NCI-H82 treated with DMSO at 0.1 percent for 48 hours (cell line): ENCODE results near the gene CDC42SE2.
A peak's percentile ranks its signal among the peaks of the same experiment; 100 is the strongest.
"Not testable (repeated sequence)": the region's sequence is repeated elsewhere in the genome, so short reads cannot be mapped to it uniquely, and the experiment has no call there.

Experiments used
- DNase-seq: peaks from one replicate; lab custom pipeline; 2025; ENCODE audit not compliant: unreplicated experiment; lab: John Stamatoyannopoulos, UW

Gene CDC42SE2

DNA sequence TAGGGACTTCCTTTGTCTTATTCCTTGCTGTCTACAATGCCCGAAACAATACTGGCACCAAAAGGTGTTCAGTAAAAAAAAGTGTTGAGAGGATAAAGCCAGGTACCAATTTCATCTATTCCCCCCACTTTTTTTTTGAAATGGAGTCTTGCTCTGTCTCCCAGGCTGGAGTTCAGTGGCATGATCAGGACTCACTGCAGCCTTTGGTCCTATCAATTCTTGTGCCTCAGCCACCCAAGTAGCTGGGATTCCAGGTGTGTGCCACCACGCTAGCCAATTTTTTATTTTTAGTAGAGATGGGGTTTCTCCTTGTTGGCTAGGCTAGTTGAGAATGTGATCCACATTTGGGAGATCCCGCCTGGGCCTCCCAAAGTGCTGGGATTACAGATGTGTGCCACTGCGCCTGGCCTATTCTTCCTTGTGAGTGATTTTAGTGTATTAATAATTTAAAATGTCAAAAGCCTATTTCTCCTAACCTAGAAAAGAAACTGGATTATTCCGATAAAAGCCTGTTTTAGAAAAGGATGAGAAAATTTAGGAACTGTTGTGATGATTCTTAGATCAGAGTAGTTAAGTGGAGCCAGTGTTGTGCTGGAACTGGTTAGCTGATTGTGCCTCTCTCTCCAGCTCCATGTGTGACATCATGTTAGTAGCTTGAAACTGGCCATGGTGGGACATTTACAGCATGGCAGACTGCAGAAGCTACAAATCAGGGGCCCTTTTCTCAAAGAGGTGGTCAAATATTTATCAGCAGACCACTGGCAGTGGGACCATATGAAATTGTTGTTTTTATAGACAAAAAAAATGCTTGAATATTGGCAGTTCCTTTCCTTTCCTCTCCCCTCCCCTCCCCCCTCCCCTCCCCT, 14.3 kb downstream of the CDC42SE2 start:
- no peak for DNase-seq

DNA sequence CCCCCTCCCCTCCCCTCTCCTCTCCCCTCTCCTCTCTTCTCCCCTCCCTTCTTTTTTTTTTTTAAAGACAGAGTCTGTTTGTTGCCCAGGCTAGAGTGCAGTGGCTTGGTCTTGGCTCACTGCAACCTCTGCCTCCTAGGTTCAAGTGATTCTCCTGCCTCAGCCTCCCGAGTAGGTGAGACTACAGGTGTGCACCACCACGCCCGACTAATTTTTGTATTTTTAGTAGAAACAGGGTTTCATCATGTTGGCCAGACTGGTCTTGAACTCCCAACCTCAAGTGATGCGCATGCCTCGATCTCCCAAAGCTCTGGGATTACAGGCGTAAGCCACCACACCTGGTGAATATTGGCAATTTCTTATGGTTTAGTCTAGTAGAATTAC, 14.9 kb downstream of the CDC42SE2 start:
- DNase-seq: not testable (repeated sequence)

DNA sequence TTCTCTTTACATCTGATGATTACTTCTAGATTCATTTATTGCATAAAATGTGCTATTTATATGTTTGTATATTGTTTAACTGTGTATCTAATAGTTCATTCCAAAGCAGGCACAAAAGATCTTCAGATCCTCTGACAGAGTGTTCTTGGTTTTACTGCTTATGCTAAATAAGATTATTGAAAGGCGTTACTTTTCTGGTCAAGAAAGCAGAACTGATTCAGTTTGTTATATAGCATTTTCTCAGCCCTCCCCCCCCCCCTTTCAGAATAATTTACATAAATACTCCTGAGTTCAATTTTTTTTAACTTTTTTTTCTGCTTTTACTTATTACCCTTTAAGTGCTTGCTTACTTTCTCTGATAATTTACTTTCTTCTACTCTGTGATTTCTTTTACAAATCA, 15.4 kb downstream of the CDC42SE2 start:
- DNase-seq: no peak

DNA sequence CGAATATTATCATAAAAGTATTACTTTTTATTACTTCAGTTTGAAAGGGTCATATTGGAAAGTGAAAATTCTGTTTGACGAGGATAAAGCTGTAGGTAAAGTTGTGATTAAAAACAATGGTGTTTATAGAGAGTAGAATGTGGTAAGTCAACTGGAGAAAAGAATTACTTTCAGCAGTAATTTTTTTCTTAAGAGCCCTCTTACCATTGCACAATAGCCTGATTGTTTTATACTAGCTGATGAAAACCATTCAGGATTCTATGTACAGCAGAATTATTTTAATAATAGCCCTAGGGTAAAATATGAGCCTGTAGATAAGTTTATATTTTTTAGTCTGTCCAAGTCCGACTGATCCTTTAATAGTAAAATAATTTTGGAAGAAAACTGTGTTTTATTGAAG, 16.6 kb downstream of the CDC42SE2 start:
- DNase-seq: no peak

DNA sequence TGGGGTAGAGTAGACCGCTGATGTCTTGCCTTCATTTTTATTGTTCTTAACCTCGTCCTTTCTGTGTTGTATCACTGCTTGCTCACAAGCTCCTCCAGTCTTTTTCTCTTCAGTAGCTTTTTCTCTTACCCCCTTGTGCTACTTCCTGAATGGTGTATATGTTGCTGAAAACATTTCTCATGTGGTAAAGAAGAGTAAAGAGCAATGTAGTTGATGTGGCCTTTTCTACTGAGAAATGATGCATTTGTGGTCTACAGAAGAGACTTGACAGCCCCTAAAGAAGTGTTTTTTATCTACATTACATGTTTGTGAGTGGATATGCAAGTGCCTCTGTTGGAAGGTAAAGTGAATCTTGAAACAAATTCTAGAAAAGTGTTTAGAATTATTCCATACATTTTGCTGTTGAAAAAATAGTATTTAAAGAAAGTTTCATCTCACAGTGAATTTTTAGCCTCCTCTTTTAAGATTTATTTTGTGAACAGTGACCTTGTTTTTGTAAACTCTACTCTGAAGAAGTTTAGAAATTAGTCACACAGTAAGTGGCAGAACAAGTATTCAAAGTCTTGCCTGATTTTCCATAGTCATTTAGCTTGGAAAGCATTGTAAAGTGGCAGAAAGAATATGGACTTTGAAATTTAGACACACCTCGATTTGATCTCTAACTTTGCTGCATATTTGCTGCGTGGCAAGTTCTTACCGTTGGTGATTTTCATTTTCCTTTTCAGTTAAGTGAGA, 17.4 kb downstream of the CDC42SE2 start:
- DNase-seq: no peak

DNA sequence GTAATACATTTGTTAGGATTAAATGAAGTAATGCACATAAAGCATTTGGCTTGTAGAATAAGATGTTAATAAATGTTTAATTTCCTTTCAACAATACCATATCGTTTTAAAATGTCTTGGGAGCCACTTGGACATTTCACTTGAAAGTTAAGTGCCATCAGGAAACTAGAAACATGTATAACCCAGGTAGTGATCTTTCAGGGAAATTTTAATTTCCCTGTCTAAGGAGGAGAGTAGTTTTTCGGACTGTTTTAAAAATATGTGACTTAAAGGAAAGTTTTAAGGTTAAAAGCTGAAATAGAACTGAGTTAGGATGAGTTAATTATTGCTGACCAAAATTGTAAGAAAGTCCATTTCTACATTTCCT, 18.0 kb downstream of the CDC42SE2 start:
- DNase-seq: no peak

DNA sequence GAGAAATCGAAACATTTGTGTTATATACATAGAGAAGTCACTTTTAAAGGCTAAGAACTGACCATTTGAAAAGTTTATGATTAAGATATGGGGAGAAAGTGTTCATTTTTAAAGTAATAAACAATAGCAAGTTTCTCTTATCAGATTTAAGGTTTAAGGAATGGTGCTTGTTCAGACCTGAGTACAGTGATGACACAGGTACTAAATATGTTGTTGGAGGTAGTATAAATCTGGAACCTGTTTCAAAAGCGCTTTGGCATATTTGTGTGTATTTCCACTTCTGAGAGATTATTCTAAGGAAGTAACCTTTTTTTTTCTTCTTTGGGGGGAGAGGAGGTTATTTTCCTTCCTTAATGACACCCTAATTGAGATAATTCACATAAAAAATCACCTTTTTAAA, 18.4 kb downstream of the CDC42SE2 start:
- DNase-seq: no peak

DNA sequence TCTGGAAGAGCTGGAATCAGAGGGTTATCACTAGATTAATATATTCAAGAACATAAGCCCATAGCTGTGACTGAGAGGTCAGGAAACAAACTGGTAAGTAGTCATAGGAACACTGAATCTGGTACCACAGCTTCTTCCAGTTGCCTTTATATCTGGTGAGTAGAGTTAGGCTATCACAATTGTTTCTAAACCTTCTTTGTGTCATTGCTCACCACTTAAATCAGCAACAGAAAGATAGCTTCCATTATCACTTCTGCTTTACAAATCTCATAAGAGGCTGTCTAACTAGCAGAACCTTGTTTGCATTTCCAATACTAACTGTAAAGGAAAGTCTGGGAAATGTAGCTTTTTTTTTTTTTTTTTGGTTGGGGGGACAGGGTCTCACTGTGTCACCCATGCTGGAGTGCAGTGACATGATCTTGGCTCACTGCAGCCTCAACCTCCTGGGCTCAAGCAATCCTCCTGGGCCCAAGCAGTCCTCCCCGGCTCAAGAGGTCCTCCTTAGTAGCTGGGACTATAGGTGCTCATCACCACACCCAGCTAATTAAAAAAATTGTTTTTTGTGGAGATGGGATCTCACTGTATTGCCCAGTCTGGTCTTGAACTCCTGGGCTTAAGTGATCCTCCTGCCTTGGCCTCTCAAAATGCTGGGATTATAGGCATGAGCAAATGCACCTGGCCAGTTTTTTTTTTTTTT, 22.0 kb downstream of the CDC42SE2 start:
- no peak for DNase-seq

DNA sequence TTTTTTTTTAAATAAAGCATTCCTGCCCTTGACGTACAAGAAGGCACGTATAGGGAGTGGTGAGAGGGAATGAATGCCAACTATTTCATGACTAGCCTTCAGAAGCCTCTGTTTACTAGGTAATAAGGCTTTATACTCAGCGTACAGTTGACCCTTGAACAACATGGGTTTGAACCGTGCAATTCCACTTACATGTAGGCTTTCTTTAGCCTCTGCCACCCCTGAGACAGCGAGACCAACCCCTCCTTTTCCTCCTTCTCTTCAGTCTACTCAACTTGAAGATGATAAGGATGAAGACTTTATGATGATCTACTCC, 22.5 kb downstream of the CDC42SE2 start:
- no peak for DNase-seq

DNA sequence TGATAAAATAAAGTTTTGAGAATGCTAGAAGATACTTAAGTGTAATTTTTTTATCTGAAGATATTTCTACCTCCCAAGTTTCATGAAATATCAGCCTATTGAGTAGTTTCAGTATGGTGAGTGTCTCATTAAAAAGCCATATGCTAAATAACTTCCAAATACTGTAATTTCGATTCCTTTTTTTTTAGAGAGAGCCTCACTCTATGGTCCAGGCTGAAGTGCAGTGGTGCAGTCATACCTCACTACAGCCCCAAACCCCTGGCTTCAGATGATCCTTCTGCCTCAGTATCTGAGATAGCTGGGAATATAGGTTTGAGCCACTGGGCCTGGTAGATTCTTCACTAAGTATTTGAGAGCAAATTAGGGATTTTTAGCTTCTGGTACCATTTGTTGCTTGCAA, 24.5 kb downstream of the CDC42SE2 start:
- no peak for DNase-seq

DNA sequence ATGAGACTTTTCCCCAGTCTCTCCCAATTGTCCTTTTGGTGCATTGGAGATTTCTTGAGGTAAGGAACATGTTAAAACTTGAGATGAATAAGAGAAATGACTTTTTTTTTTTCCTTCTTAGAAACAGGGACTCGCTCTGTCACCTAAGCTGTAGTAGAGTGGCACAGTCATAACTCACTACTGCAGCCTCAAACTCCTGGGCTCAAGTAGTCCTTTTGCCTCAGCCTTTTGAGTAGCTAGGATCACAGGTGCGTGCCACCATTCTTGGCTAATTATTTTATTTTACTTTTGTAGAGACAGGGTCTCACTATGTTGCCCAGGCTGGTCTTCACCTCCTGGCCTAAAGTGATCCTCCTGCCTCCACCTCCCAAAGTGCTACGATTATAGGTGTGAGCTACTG, 25.9 kb downstream of the CDC42SE2 start:
- DNase-seq: no peak

DNA sequence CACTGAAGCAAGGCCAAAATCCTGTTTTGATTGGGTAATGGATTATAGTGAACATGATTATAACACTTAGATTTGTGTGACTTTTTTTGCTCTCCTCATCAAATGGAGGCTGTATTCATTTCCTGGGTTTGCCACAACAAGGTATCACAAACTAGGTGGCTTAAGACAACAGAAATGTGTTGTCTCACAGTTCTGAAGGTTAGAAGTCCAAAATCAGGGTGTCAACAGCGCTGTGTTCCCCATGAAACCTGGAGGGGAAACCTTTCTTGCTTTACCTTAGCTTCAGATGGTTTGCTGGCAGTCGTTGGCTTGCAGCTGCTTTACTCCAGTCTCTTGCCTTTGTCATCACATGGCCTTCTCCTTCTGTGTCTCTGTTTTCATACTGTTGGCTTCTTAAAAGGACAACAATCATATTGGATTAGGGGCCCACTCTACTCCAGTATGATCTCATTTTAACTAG, 32.4 kb downstream of the CDC42SE2 start:
- peak; percentile 84 for DNase-seq

DNA sequence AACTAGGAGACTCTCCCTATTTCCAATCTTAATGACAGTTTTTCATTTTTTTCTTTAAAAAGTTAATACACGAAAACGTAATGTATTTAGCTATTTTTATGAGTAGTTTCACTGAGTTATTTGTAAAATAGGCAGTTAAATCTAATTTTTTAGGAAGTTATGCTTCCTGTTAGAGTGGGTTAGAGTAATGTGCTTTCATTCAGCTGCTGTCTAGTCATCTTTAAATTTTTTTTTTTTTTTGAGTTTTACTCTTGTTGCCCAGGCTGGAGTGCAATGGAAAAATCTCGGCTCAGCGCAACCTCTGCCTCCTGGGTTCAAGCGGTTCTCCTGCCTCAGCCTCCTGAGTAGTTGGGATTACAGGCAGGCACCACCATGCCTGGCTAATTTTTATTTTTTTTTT, 34.0 kb downstream of the CDC42SE2 start:
- no peak for DNase-seq

DNA sequence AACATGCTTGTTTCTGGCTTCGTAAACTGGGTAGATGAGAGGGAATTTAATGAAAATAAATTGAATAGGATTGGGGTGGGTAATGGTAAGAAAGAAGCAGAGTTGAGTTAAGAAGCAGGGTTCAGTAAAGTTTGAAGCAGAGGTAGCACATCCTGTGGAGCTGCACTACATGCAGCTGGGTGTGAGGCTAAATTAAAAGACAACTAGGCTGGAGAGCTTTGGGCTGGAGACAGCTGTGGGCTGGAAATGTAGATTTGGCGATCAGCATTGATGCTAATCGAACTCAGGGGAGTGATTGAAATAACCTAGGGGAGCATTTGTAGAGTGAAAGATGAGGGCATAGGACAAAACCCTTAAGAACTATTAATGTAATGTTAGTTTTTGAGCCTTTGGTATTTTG, 35.6 kb downstream of the CDC42SE2 start:
- no peak for DNase-seq

DNA sequence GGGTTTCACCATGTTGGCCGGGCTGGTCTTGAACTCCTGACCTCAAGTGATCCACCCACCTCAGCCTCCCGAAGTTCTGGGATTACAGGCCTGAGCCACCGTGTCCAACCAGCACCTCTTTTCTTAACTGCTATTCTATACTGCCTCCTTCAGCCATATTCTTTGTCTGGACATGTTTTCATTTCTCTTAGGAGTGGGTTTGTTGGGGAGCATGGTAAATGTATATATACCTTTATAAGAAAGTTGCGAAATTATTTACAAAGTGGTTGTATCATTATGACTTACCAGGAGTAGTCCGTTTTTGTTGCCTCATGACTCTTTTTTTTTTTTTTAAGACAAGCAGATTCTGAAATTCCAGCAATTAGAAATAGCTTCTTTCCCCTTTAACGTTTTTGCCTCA, 38.7 kb downstream of the CDC42SE2 start:
- no peak for DNase-seq

DNA sequence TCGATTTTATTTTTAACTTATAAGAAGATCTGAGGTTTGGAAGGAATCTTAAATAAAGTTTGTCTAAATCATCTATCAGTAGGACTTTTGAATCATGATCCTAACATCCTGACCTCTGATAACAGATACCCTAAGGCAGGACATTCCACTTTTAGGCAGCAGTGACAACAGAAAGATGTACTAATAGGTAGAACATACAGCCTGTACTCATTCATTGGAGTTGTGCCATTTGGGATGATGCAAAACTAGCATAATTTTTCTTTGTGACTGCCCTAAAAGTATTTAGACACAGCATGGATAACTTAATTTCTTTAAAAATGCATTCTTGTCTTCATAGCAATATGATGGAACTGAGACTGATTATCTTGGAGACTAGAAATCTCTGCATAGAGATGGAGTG, 39.7 kb downstream of the CDC42SE2 start:
- no peak for DNase-seq

DNA sequence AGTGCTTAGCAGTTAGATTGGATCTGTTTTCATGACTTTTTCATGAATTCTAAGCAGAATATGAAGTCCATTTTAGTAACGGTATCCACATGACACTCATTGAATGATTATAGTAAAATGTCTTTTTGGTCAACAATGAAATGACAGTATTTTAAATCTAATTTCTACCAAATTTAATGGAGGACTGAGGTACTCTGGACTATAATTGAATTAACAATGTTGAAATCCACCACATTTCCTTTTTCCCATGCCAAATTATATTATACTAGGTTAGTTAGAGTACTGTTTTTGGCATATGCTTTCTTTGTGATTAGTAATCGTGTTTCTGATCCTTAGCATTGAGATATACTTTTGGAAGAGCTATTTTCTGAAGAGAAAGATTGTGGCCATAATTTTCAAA, 40.6 kb downstream of the CDC42SE2 start:
- no peak for DNase-seq

DNA sequence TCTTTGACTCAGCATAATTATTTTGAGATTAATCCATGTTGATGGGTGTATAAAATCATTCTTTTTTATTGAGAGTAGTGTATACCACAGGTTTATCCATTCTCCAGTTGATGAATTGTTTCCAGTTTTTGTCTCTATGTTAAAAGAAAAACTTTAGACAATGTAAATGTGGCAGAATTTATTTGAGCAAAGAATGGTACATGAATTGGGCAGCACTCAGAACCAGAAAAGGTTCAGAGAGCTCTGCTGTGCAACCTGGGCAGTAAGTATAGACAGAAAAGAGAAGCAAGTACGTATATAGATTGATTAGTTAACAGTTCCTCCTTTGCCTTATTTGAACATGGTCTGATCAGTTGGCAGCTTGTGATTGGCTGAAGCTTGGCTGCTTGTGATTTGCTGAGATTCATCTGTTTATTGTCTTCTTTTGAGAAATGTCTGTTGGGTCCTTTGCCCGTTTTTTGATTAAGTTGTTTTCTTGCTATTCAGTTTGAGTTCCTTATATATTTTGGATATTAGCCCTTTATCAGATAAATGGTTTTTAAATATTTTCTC, 41.4 kb downstream of the CDC42SE2 start:
- DNase-seq: no peak

DNA sequence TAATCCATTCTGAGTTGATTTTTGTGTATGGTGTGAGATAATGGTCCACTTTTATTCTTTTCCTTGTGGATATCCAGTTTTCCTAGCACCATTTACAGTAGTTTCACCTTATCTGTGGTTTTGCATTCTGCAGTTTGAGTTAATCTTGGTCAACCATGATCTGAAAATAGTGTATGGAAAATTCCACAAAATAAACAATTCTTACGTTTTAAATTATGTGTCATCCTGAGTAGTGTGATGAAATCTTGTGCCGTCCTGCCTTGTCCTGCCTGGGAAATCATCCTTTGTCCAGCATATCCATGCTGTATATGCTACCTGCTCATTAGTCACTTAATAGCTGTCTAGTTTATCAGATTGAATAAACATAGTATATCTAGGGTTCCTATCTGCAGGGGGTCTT, 42.1 kb downstream of the CDC42SE2 start:
- no peak for DNase-seq

DNA sequence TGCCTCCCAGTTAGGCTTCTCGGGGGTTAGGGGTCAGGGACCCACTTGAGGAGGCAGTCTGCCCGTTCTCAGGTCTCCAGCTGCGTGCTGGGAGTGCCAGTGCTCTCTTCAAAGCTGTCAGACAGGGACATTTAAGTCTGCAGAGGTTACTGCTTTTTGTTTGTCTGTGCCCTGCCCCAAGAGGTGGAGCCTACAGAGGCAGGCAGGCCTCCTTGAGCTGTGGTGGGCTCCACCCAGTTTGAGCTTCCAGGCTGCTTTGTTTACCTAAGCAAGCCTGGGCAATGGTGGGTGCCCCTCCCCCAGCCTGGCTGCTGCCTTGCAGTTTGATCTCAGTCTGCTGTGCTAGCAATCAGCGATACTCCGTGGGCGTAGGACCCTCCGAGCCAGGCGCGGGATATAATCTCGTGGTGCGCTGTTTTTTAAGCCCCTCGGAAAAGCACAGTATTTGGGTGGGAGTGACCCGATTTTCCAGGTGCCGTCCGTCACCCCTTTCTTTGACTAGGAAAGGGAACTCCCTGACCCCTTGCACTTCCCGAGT, 48.5 kb downstream of the CDC42SE2 start:
- DNase-seq: not testable (repeated sequence)

DNA sequence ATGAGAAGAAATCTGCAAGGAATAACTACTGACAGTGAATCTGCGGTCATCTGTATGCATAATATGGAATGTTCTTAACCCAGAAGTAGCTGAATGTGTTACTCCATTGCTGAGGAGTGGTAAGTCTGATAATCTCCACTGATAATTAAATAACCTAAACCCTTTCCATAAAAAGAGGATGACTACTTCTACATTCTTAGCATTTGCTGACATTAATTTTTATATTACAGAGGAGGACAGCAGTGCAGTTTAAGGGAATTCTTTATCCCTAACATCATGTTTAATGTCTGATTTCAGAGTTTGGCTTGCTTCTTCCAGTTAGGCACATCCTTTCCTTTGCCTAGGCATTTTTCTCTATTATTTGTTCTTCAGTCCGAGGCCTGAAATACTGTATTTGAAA, 52.2 kb downstream of the CDC42SE2 start:
- no peak for DNase-seq
